Mesothelial cell of epicardium (in vitro differentiated cells): ENCODE data around the gene CEP350. TPM values are rescaled to one million over a fixed set of nuclear protein-coding genes. Genes with fewer than 3 reads are reported as not detected.
A peak's percentile ranks its signal among the peaks of the same experiment; 100 is the strongest.

ENCODE experiments used
- DNase-seq, 2 experiments: peaks; one replicate each; pipeline ENCODE4 v3.0.0; 2021; ENCODE audit warnings: low spot score in 2 of 2; ENCODE audit not compliant: unreplicated experiment in 2 of 2
- H3K27ac Mint-ChIP-seq: 2 replicates; pipeline ENCODE4 v1.8.0; 2021; ENCODE audit warnings: mixed read lengths
- H3K27me3 Mint-ChIP-seq: 2 replicates; pipeline ENCODE4 v1.8.0; 2021; ENCODE audit warnings: low read depth, mixed read lengths
- H3K36me3 Mint-ChIP-seq: 2 replicates; pipeline ENCODE4 v1.8.0; 2021; ENCODE audit warnings: mixed read lengths
- H3K4me1 Mint-ChIP-seq: 2 replicates; pipeline ENCODE4 v1.8.0; 2021; ENCODE audit warnings: mixed read lengths
- H3K4me3 Mint-ChIP-seq: 2 replicates; pipeline ENCODE4 v1.8.0; 2021; ENCODE audit warnings: mild to moderate bottlenecking, moderate library complexity, mixed read lengths
- H3K9me3 Mint-ChIP-seq: 2 replicates; pipeline ENCODE4 v1.8.0; 2021; ENCODE audit warnings: mixed read lengths
- CTCF ChIP-seq: fragments of 200-600 bp; sonication (generic); IDR thresholded peaks from one replicate; pipeline ENCODE4 v1.5.0; 2021; ENCODE audit warnings: antibody characterized with exemption; ENCODE audit not compliant: unreplicated experiment
- total RNA-seq: library from RNA; stranded (reverse); gene quantifications from 3 replicates; pipeline ENCODE4 v1.2.1, GENCODE V29; 2021

Gene CEP350
- total RNA-seq, 1 donor from 2014 or later, result 58.0 TPM

- Mint-ChIP-seq H3K4me1 (peaks cover 18% of the 10 kb centered on the region), H3K4me3 (peak overlapping the region; percentile 89), H3K9me3 (no peaks in the 10 kb centered on the region), H3K36me3 (peaks cover under 1% of the 10 kb centered on the region), H3K27ac (no peak overlapping the region), H3K27me3 (peaks cover 26% of the 10 kb centered on the region)
- DNase-seq, result no peak
- TF ChIP-seq CTCF, result no peak
Observed at GRCh38 chr1:180153032-180153431, 198.4 kb downstream of the CEP350 start.

GRCh38 chr1:180154003-180154324 is 199.4 kb downstream of the CEP350 start:
- peak overlapping the region; percentile 72 for H3K27ac Mint-ChIP-seq
- peaks cover 25% of the 10 kb centered on the region for H3K27me3 Mint-ChIP-seq
- TF ChIP-seq CTCF, result no peak
- no peaks in the 10 kb centered on the region for H3K9me3 Mint-ChIP-seq
- DNase-seq, result no peak
- peaks cover 1% of the 10 kb centered on the region for H3K36me3 Mint-ChIP-seq
- peak overlapping the region; percentile 89 for H3K4me3 Mint-ChIP-seq
- H3K4me1 Mint-ChIP-seq, result peaks cover 18% of the 10 kb centered on the region

GRCh38 chr1:180154325-180155181 is 199.9 kb downstream of the CEP350 start, which contains the start of gene QSOX1:
Gene QSOX1 (plus strand): TSS chr1:180154869. CDS start chr1:180154908, 39 bp downstream.
- Mint-ChIP-seq H3K4me3 (peak within 1 kb of the TSS; percentile 91), H3K9me3 (no peaks in the 10 kb centered on the region), H3K4me1 (peaks cover 18% of the 10 kb centered on the region), H3K36me3 (peaks cover 1% of the 10 kb centered on the region), H3K27ac (peak within 1 kb of the TSS; percentile 87), H3K27me3 (peaks cover 24% of the 10 kb centered on the region)
- TF ChIP-seq CTCF, result peak; percentile 35
- DNase-seq, result peak; percentile 74 to 84

- Mint-ChIP-seq H3K36me3 (peaks cover 1% of the 10 kb centered on the region), H3K4me1 (peaks cover 18% of the 10 kb centered on the region), H3K27me3 (peaks cover 20% of the 10 kb centered on the region), H3K9me3 (no peaks in the 10 kb centered on the region), H3K4me3 (peak overlapping the region; percentile 91), H3K27ac (peak overlapping the region; percentile 87)
- TF ChIP-seq CTCF, result no peak
- DNase-seq, result peak in 1 of 2 experiments; percentile 56
Observed at GRCh38 chr1:180155182-180155682, 200.6 kb downstream of the CEP350 start.

GRCh38 chr1:180156201-180156600 is 201.6 kb downstream of the CEP350 start:
- H3K9me3 Mint-ChIP-seq, result no peaks in the 10 kb centered on the region
- H3K4me1 Mint-ChIP-seq, result peaks cover 18% of the 10 kb centered on the region
- TF ChIP-seq CTCF, result no peak
- no peak overlapping the region for H3K27ac Mint-ChIP-seq
- H3K27me3 Mint-ChIP-seq, result peaks cover 17% of the 10 kb centered on the region
- H3K4me3 Mint-ChIP-seq, result peak overlapping the region; percentile 91
- DNase-seq, result no peak
- H3K36me3 Mint-ChIP-seq, result peaks cover 1% of the 10 kb centered on the region
